Fibroblast of lung (primary cell): ENCODE results near the gene STPG3. TPM values are rescaled to one million over a fixed set of nuclear protein-coding genes. Genes with fewer than 3 reads are reported as not detected.

ENCODE experiments used
- DNase-seq, 2 donors: peaks; one replicate each; pipeline versions ENCODE4 v3.0.0 to v3.0.0-alpha.2; 2010; ENCODE audit warnings: low read depth in 2 of 2
- H2AFZ ChIP-seq: 2 replicates; pipeline ENCODE4 v1.5.1; 2012; ENCODE audit warnings: low read length, control low read depth, inconsistent platforms
- H3K27ac ChIP-seq: 2 replicates; pipeline ENCODE4 v1.5.1; 2011; ENCODE audit warnings: low read length, control low read depth; ENCODE audit not compliant: insufficient read depth
- H3K27me3 ChIP-seq: 2 replicates; pipeline ENCODE4 v1.5.1; 2011; ENCODE audit warnings: mild to moderate bottlenecking, low read length; ENCODE audit not compliant: control insufficient read depth, insufficient read depth
- H3K36me3 ChIP-seq: 2 replicates; pipeline ENCODE4 v1.5.1; 2011; ENCODE audit warnings: low read length; ENCODE audit not compliant: control insufficient read depth, insufficient read depth
- H3K4me1 ChIP-seq: 2 replicates; pipeline ENCODE4 v1.5.1; 2011; ENCODE audit warnings: low read length; ENCODE audit not compliant: control insufficient read depth, insufficient read depth; ENCODE audit errors: extremely low read depth
- H3K4me2 ChIP-seq: 2 replicates; pipeline ENCODE4 v1.5.1; 2011; ENCODE audit warnings: low read length, control low read depth; ENCODE audit not compliant: insufficient read depth; ENCODE audit errors: extremely low read depth
- H3K4me3 ChIP-seq, 4 experiments: fragments of 200-600 bp in 1 of 4; sonication (generic) in 1 of 4; replicated peaks in 1 of 4; 2 replicates each; pipeline ENCODE4 v1.5.1; 2011 to 2016; ENCODE audit warnings: low read length in 4 of 4, low read depth in 3 of 4, mild to moderate bottlenecking in 3 of 4, control low read depth in 2 of 4, inconsistent platforms in 1 of 4, mixed read lengths in 1 of 4; ENCODE audit not compliant: insufficient read depth in 1 of 4; ENCODE audit errors: control extremely low read depth in 1 of 4
- H3K79me2 ChIP-seq: 2 replicates; pipeline ENCODE4 v1.5.1; 2012; ENCODE audit warnings: mild to moderate bottlenecking, low read length, inconsistent platforms; ENCODE audit not compliant: control insufficient read depth, insufficient read depth
- H3K9ac ChIP-seq: 2 replicates; pipeline ENCODE4 v1.5.1; 2011; ENCODE audit warnings: mild to moderate bottlenecking, low read length, control low read depth; ENCODE audit not compliant: insufficient read depth
- H3K9me3 ChIP-seq: 2 replicates; pipeline ENCODE4 v1.5.1; 2012; ENCODE audit warnings: low read depth, low read length; ENCODE audit not compliant: control insufficient read depth, insufficient read depth
- H4K20me1 ChIP-seq: 2 replicates; pipeline ENCODE4 v1.5.1; 2011; ENCODE audit warnings: low read length; ENCODE audit not compliant: control insufficient read depth, insufficient read depth; ENCODE audit errors: extremely low read depth
- EZH2 ChIP-seq: IDR thresholded peaks from 2 replicates; pipeline ENCODE4 v1.5.1; 2012; ENCODE audit warnings: low read length, control low read depth, mild to moderate bottlenecking; ENCODE audit errors: missing control alignments
- polyA plus RNA-seq, 2 donors: library from polyadenylated mRNA; depleted of rRNA in 1 of 2; stranded (reverse) in 1 of 2; unstranded in 1 of 2; fragments of >200 nt; gene quantifications; 2 replicates each; pipeline ENCODE4 v1.2.1, GENCODE V29; 2011 to 2012; ENCODE audit warnings: missing spikeins in 1 of 2
- total RNA-seq: library from RNA; depleted of rRNA; stranded (reverse); fragments of >200 nt; gene quantifications from 2 replicates; pipeline ENCODE4 v1.2.1, GENCODE V29; 2014
- TF ChIP-seq, protein P1 (sequence below), 2 donors: IDR thresholded peaks in 1 of 2; conservative IDR thresholded peaks in 1 of 2; 1 replicate in 1 of 2; 2 replicates in 1 of 2; pipeline ENCODE4 v1.5.1; 2011 to 2012; ENCODE audit warnings: low read length in 2 of 2, control low read depth in 1 of 2, inconsistent platforms in 1 of 2, low read depth in 1 of 2, mild to moderate bottlenecking in 1 of 2

STPG3 gene
- total and polyA plus RNA-seq, 2 donors (not counting 1 experiment from before 2014, with no cell fraction given) = not detected

DNA sequence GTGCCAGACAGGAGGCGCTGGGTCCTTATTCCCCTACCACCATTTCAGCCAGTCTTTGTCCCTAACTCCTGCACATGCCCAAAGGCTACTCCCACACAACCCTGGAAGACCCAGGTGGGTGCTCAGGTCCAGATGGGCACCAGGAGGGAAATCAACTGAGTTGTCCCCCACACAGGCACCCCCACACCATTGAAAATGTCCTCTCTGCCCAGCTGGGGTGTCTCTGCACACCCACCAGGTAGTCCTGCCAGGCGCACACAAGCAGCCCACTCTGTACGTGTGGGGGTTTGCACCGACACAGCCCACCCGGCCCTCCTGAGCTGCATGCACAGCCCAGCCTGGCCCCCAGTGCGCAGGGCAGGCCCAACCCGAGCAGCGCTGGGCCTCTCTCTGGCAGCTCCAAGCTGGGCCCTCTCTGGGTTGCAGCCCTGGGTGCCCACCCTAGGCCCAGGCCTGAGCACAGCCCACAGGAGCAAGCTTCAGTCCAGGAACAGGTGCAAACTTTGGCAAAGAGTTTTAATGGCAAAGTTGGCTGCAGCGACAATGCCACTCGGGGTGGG lies 31.2 kb upstream of the STPG3 start:
- H3K9ac ChIP-seq = no peak overlapping the region

DNA sequence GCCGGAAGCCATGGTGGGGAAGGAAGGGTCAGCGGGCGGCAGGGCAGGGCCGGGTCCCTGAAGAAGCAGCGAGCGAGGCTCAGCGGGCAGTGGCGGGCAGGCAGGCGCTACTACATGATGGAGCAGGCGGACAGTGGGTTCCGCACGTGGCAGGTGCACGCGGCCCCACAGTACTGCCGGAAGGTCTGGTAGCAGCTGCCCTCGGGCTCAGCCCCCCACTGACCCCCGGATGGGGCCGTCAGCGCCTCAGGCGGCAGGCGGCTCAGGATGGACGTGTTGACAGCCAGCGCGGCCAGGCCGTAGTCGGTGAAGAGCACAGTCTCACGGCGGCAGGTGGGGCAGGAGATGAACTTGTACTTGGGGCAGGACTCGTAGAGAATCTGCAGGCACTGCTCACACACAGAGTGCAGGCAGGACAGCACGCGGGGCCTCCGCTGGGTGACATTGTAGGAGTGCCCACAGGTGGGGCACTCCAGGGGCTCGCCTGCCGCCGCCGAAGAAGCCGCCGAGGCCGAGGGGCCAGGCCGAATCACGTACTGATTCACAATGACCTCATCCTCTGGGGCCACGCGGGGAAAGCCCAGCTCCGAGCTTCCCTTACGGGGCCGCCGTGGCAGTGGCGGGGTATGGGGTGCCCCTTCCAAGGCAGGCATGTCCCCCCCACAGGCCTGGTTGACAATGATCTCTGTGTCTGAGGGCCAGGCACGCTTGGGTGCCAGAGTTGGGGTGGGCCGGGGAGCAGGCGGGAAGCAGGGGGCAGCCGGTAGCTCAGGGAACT lies 30.6 kb upstream of the STPG3 start:
- Histone ChIP-seq H3K36me3 (peaks cover 7% of the 10 kb centered on the region), H3K4me1 (peaks cover 8% of the 10 kb centered on the region), H3K4me2 (no peak overlapping the region), H3K9me3 (no peaks in the 10 kb centered on the region), H3K4me3 (no peak overlapping the region), H4K20me1 (no peaks in the 10 kb centered on the region), H3K79me2 (no peaks in the 10 kb centered on the region), H2AFZ (no peak overlapping the region), H3K27ac (no peak overlapping the region), H3K27me3 (no peaks in the 10 kb centered on the region), H3K9ac (no peak overlapping the region)
- no peak for DNase-seq
- TF ChIP-seq, protein P1, sequence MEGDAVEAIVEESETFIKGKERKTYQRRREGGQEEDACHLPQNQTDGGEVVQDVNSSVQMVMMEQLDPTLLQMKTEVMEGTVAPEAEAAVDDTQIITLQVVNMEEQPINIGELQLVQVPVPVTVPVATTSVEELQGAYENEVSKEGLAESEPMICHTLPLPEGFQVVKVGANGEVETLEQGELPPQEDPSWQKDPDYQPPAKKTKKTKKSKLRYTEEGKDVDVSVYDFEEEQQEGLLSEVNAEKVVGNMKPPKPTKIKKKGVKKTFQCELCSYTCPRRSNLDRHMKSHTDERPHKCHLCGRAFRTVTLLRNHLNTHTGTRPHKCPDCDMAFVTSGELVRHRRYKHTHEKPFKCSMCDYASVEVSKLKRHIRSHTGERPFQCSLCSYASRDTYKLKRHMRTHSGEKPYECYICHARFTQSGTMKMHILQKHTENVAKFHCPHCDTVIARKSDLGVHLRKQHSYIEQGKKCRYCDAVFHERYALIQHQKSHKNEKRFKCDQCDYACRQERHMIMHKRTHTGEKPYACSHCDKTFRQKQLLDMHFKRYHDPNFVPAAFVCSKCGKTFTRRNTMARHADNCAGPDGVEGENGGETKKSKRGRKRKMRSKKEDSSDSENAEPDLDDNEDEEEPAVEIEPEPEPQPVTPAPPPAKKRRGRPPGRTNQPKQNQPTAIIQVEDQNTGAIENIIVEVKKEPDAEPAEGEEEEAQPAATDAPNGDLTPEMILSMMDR (conservative IDR thresholded peaks at IDR 0.05 in 1 of 2, IDR thresholded peaks at IDR 0.05 in 1 of 2; ENCODE audit: low read depth in 1 of 2, low read length in 2 of 2) = no peak
- TF ChIP-seq EZH2 = no peak

More for the DNA sequence above, 31.2 kb upstream of the STPG3 start:
- Histone ChIP-seq H3K27me3 (no peaks in the 10 kb centered on the region), H3K4me1 (peaks cover 8% of the 10 kb centered on the region), H3K27ac (no peak overlapping the region), H3K79me2 (no peaks in the 10 kb centered on the region), H2AFZ (no peak overlapping the region), H3K4me3 (no peak overlapping the region), H3K36me3 (peaks cover 11% of the 10 kb centered on the region), H4K20me1 (no peaks in the 10 kb centered on the region), H3K4me2 (no peak overlapping the region), H3K9me3 (no peaks in the 10 kb centered on the region)
- no peak for DNase-seq
- TF ChIP-seq, protein P1 (conservative IDR thresholded peaks at IDR 0.05 in 1 of 2, IDR thresholded peaks at IDR 0.05 in 1 of 2; ENCODE audit: low read depth in 1 of 2, low read length in 2 of 2) = no peak
- no peak for TF ChIP-seq EZH2

DNA sequence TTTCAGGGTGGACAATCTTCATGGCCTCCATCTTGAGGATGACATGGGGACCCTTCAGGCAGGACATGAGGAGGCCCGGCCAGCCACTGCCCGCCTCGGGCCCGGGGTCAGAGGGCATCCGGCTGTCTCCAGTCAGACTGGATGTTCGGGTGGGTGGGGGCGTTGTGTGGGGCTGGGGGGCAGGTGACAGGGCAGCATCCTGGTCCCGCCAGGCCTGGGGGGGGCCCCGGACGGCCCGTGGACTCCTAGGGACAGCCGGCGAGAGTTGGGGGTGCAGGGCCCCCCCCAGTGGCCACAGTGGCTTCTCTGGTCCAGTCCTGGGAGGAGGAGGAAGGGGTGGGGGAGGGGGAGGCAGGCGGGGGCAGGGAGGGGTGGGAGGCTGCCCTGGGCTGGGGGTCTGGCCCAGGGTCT lies 30.0 kb upstream of the STPG3 start:
- Histone ChIP-seq H3K36me3 (peaks cover 6% of the 10 kb centered on the region), H3K9ac (no peak overlapping the region), H3K27me3 (no peaks in the 10 kb centered on the region), H2AFZ (no peak overlapping the region), H3K4me1 (peaks cover 8% of the 10 kb centered on the region), H3K4me3 (no peak overlapping the region), H3K79me2 (no peaks in the 10 kb centered on the region), H3K27ac (no peak overlapping the region), H3K4me2 (no peak overlapping the region), H3K9me3 (no peaks in the 10 kb centered on the region), H4K20me1 (no peaks in the 10 kb centered on the region)
- DNase-seq = no peak
- TF ChIP-seq EZH2 = no peak
- TF ChIP-seq, protein P1 (conservative IDR thresholded peaks at IDR 0.05 in 1 of 2, IDR thresholded peaks at IDR 0.05 in 1 of 2; ENCODE audit: low read depth in 1 of 2, low read length in 2 of 2) = no peak
